Neural progenitor cell (in vitro differentiated cells): ENCODE data around the gene CXCL6.

ENCODE experiments used
- EZH2 ChIP-seq: fragments of 200-600 bp; sonication (generic); IDR thresholded peaks from 2 replicates; pipeline ENCODE4 v1.6.1; 2017; ENCODE audit warnings: antibody characterized with exemption, mild to moderate bottlenecking, moderate library complexity
- EZH2phosphoT487 ChIP-seq: fragments of 200-600 bp; sonication (generic); IDR thresholded peaks from 2 replicates; pipeline ENCODE4 v1.6.1; 2017; ENCODE audit warnings: antibody characterized with exemption
- TF ChIP-seq, protein P1 (sequence below): fragments of 200-600 bp; sonication (generic); IDR thresholded peaks from 2 replicates; pipeline ENCODE4 v1.5.1; 2017; ENCODE audit warnings: antibody characterized with exemption, mild to moderate bottlenecking

DNA sequence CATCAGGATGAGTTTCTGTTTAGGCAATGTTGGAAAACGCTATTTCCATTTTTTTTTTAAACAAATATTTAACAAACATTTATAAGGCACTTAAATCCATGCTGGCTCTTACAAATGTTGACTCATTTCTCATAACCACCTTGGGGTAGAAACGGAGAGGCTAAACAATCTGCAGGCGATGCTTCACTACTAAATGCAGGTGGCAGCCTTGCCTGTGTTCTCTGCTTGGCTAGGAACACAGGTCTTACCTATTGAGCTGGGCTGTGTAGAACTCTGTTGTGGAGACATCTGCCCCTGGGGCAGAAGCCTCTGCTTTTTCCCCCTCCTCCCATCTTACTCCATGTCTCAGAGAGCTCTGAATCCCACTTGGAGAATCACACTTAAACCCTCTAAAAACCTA, 31.3 kb downstream of the CXCL6 start:
- TF ChIP-seq, protein P1, sequence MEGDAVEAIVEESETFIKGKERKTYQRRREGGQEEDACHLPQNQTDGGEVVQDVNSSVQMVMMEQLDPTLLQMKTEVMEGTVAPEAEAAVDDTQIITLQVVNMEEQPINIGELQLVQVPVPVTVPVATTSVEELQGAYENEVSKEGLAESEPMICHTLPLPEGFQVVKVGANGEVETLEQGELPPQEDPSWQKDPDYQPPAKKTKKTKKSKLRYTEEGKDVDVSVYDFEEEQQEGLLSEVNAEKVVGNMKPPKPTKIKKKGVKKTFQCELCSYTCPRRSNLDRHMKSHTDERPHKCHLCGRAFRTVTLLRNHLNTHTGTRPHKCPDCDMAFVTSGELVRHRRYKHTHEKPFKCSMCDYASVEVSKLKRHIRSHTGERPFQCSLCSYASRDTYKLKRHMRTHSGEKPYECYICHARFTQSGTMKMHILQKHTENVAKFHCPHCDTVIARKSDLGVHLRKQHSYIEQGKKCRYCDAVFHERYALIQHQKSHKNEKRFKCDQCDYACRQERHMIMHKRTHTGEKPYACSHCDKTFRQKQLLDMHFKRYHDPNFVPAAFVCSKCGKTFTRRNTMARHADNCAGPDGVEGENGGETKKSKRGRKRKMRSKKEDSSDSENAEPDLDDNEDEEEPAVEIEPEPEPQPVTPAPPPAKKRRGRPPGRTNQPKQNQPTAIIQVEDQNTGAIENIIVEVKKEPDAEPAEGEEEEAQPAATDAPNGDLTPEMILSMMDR, result no peak
- TF ChIP-seq EZH2 (no peak), EZH2phosphoT487 (no peak)
